HG03565 (cell line): ENCODE results near the gene F7.

Experiments used
- ATAC-seq: cut with Tn5 transposase; IDR thresholded peaks from one replicate; pipeline ENCODE4 v1.9.1; 2021; ENCODE audit warnings: mild to moderate bottlenecking, moderate library complexity; ENCODE audit not compliant: unreplicated experiment

Gene F7

GRCh38 chr13:113086031-113086750, 19.4 kb upstream of the F7 start:
- no peak for ATAC-seq

- no peak for ATAC-seq
Observed at GRCh38 chr13:113086991-113087922, 18.3 kb upstream of the F7 start.

- ATAC-seq = no peak
Observed at GRCh38 chr13:113087923-113088690, 17.5 kb upstream of the F7 start.

GRCh38 chr13:113088691-113089020, 16.9 kb upstream of the F7 start:
- no peak for ATAC-seq

GRCh38 chr13:113089693-113090414, 15.7 kb upstream of the F7 start:
- no peak for ATAC-seq

- ATAC-seq = no peak
Observed at GRCh38 chr13:113090415-113090770, 15.2 kb upstream of the F7 start.

GRCh38 chr13:113090806-113091205, 14.8 kb upstream of the F7 start:
- no peak for ATAC-seq

- no peak for ATAC-seq
Observed at GRCh38 chr13:113091211-113091771, 14.3 kb upstream of the F7 start.

- ATAC-seq = no peak
Observed at GRCh38 chr13:113091891-113092775, 13.5 kb upstream of the F7 start.

- ATAC-seq = no peak
Observed at GRCh38 chr13:113092776-113093579, 12.6 kb upstream of the F7 start.

GRCh38 chr13:113093580-113094409, 11.8 kb upstream of the F7 start:
- ATAC-seq = no peak

GRCh38 chr13:113094410-113094800, 11.2 kb upstream of the F7 start:
- no peak for ATAC-seq

- ATAC-seq = no peak
Observed at GRCh38 chr13:113095146-113096051, 10.2 kb upstream of the F7 start.

- ATAC-seq = no peak
Observed at GRCh38 chr13:113096052-113096744, 9.4 kb upstream of the F7 start.

GRCh38 chr13:113096745-113097305, 8.8 kb upstream of the F7 start:
- no peak for ATAC-seq

GRCh38 chr13:113097651-113098050, 7.9 kb upstream of the F7 start:
- no peak for ATAC-seq
